Mesodermal cell (in vitro differentiated cells): ENCODE data around the gene GRID2.

Source experiments
- H3K27ac ChIP-seq: 2 replicates; pipeline ENCODE4 v1.7.0; 2013; ENCODE audit warnings: mild to moderate bottlenecking, low read depth, low read length, moderate library complexity; ENCODE audit not compliant: severe bottlenecking
- H3K36me3 ChIP-seq: 2 replicates; pipeline ENCODE4 v1.7.1; 2013; ENCODE audit warnings: mild to moderate bottlenecking, low read length, moderate library complexity; ENCODE audit not compliant: control insufficient read depth, insufficient read depth
- H3K4me1 ChIP-seq: one replicate; pipeline ENCODE4 v1.7.1; 2013; ENCODE audit warnings: mild to moderate bottlenecking, low read length; ENCODE audit not compliant: insufficient read depth, control insufficient read depth, poor library complexity, severe bottlenecking
- H3K4me3 ChIP-seq: 2 replicates; pipeline ENCODE4 v1.7.0; 2013; ENCODE audit warnings: low read length, control low read depth, mild to moderate bottlenecking; ENCODE audit not compliant: insufficient read depth, poor library complexity, severe bottlenecking; ENCODE audit errors: extremely low read depth
- H3K9me3 ChIP-seq: 2 replicates; pipeline ENCODE4 v1.7.1; 2013; ENCODE audit warnings: mild to moderate bottlenecking, low read length, moderate library complexity; ENCODE audit not compliant: control insufficient read depth
- WGBS, 2 experiments: methylation state at CpG; one replicate each; pipeline ENCODE4 v1.1.5; 2013; ENCODE audit warnings: missing lambda C conversion rate in 2 of 2; ENCODE audit not compliant: insufficient coverage in 2 of 2; 5-methylcytosine and 5-hydroxymethylcytosine counted together

GRID2 gene

DNA sequence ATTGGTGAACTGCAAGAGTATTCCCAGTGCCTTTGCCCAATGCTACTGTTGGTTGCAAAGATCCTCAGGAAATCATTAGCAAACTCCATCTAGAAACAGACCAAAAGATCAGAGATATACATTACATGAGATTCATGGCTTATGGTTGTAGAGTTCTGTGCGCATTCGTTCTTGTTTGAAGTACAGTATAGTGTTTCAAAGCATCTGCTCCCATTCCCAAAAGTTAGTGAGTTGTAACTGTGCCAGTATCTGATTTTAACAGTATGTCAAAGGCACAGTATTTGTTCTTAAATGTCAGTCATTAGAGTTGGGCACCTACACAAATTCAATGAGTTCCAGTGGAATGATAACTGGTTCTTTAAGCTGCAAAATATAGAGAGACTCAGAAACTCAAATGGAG, 1210.1 kb downstream of the GRID2 start:
- Histone ChIP-seq H3K4me1 (no peaks in the 10 kb centered on the region), H3K27ac (no peak overlapping the region), H3K9me3 (no peaks in the 10 kb centered on the region), H3K36me3 (no peaks in the 10 kb centered on the region), H3K4me3 (no peak overlapping the region)
- WGBS, 2 experiments, result no CpG with 5 or more reads among the region's 2 CpGs

DNA sequence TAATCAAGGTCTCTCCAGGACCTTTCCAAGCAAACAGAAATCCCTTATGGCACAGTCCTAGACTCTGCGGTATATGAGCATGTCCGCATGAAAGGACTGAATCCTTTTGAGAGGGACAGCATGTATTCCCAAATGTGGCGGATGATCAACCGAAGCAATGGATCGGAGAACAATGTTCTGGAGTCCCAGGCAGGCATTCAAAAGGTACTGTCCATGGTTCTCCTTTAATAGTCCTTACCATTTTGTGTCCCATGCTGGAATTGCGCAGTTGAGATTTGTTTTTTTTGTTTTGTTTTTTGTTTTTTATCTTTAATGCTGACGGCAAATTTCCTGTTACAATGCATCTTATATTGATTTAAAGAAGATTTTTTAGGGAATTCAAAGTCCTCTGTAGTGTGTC, 1211.4 kb downstream of the GRID2 start:
- no peaks in the 10 kb centered on the region for H3K36me3 ChIP-seq
- H3K4me3 ChIP-seq, result no peak overlapping the region
- H3K9me3 ChIP-seq, result no peaks in the 10 kb centered on the region
- no peak overlapping the region for H3K27ac ChIP-seq
- H3K4me1 ChIP-seq, result no peaks in the 10 kb centered on the region
- WGBS, 2 experiments, result 95 to 97% methylated on average over 5 of the region's 7 CpGs

GRCh38 chr4:93529692-93530372, 1226.1 kb downstream of the GRID2 start:
- H3K27ac ChIP-seq, result no peak overlapping the region
- H3K9me3 ChIP-seq, result no peaks in the 10 kb centered on the region
- H3K4me1 ChIP-seq, result no peaks in the 10 kb centered on the region
- WGBS, 2 experiments, result 76 to 94% methylated on average over 3 of the region's 3 CpGs
- no peaks in the 10 kb centered on the region for H3K36me3 ChIP-seq
- H3K4me3 ChIP-seq, result no peak overlapping the region

- no peak overlapping the region for H3K27ac ChIP-seq
- H3K36me3 ChIP-seq, result no peaks in the 10 kb centered on the region
- H3K4me1 ChIP-seq, result no peaks in the 10 kb centered on the region
- no peaks in the 10 kb centered on the region for H3K9me3 ChIP-seq
- no CpG with 5 or more reads among the region's 1 CpG for WGBS, 2 experiments
- H3K4me3 ChIP-seq, result no peak overlapping the region
Observed at GRCh38 chr4:93532234-93532633, 1228.5 kb downstream of the GRID2 start.

GRCh38 chr4:93540562-93540961, 1236.8 kb downstream of the GRID2 start:
- no peaks in the 10 kb centered on the region for H3K9me3 ChIP-seq
- H3K27ac ChIP-seq, result no peak overlapping the region
- no peaks in the 10 kb centered on the region for H3K36me3 ChIP-seq
- no peak overlapping the region for H3K4me3 ChIP-seq
- no peaks in the 10 kb centered on the region for H3K4me1 ChIP-seq

DNA sequence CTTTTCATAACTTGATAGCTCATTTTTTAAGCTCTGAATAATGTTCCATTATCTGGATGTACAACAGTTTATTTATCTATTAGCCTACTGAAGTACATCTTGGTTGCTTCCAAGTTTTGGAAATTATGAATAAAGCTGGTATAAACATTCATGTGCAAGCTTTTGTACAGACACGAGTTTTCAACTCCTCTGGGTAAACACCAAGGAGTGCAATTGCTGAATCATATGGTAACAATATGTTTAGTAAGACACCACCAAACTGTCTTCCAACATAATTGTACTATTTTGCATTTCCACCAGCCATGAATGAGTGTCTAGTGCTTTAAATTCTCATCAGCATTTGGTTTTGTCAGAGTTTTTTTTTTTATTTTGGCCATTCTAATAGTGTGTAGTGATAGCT, 1258.1 kb downstream of the GRID2 start:
- Histone ChIP-seq H3K36me3 (no peaks in the 10 kb centered on the region), H3K9me3 (no peaks in the 10 kb centered on the region), H3K27ac (no peak overlapping the region), H3K4me3 (no peak overlapping the region), H3K4me1 (no peaks in the 10 kb centered on the region)
- WGBS, 2 experiments, result no CpG with 5 or more reads among the region's 1 CpG

DNA sequence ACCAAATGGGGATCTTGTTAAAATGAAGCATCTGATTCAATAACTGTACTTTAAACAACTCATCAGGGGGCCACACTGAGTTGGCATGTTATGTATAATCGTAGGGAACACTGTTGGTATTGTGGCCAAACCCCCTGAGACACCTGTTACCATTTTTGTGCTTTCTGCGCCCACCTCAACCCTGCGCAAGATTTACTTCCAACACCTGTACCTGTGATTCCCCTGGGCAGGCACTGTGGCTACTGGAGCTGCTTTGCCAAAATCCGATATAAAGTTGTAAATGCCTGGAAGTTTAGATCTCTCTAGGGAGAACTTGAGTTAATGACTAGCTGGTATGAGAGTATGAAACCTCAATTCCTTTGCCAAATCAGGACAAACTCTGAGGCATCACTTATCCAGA, 1265.0 kb downstream of the GRID2 start:
- H3K9me3 ChIP-seq, result no peaks in the 10 kb centered on the region
- no peaks in the 10 kb centered on the region for H3K4me1 ChIP-seq
- H3K27ac ChIP-seq, result no peak overlapping the region
- H3K4me3 ChIP-seq, result no peak overlapping the region
- no peaks in the 10 kb centered on the region for H3K36me3 ChIP-seq
- 79 to 100% methylated on average over 2 to 4 of the region's 4 CpGs for WGBS, 2 experiments

DNA sequence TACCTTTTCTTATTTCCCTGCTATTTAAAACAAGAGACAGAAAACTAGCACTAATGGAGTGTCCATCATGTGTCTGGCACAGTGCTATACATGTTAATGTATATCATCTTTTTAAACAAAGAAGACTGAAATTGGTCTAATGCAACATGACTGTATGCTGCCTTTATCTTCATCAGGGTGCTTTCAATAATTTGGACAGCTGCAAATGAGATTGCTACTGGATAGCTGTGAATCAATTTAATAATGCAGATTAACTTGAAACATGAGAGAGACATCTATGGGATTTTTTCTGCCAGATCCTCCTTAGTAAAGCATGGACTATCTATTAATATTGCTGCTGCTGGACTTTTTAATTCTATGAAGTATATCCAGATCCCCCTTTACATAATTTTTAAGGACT, 1269.5 kb downstream of the GRID2 start:
- no peaks in the 10 kb centered on the region for H3K9me3 ChIP-seq
- no peaks in the 10 kb centered on the region for H3K36me3 ChIP-seq
- H3K27ac ChIP-seq, result no peak overlapping the region
- H3K4me1 ChIP-seq, result no peaks in the 10 kb centered on the region
- H3K4me3 ChIP-seq, result no peak overlapping the region

- Histone ChIP-seq H3K9me3 (no peaks in the 10 kb centered on the region), H3K36me3 (no peaks in the 10 kb centered on the region), H3K4me1 (no peaks in the 10 kb centered on the region), H3K27ac (no peak overlapping the region), H3K4me3 (no peak overlapping the region)
- WGBS, 2 experiments, result 80 to 100% methylated on average over 2 of the region's 4 CpGs
Observed at GRCh38 chr4:93578942-93579341, 1275.2 kb downstream of the GRID2 start.

DNA sequence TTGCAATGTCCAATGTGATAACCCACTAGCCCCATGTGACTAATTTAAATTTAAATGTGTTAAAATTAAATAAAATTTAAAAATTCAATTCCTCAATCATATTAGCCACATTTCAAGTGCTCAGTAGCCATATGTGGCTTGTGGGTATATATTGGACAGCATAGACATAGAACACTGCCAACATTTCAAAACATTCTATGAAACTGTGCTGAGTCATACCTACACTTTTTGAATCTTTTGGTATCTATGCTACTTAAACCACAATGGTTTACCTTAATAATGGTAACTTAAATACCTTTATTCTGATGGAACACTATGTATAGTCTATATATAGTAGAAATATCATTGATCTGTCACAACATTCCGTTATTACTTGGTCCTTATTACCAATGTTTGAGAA, 1301.4 kb downstream of the GRID2 start:
- no peak overlapping the region for H3K4me3 ChIP-seq
- H3K9me3 ChIP-seq, result peaks cover 8% of the 10 kb centered on the region
- no peaks in the 10 kb centered on the region for H3K4me1 ChIP-seq
- no peak overlapping the region for H3K27ac ChIP-seq
- WGBS, 2 experiments, result no CpG with 5 or more reads among the region's 1 CpG
- H3K36me3 ChIP-seq, result no peaks in the 10 kb centered on the region

DNA sequence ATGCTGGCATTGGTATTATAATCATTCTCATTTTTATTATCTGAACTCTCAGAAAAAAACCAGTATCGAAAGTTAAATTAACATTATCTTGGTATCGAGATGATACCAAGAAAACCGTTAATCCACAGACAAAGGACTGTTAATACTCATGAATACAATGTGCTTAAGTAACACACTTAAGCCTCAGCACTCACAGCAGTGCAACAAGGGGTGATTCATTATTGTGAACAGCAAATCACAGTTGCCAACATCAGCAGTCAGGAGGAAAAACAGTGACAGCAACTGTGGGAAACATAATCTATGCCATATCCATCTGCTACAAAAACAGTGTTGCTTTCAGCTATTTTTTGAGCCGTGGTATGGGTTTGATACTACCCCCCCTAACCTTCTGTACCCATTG, 1313.8 kb downstream of the GRID2 start:
- no peak overlapping the region for H3K27ac ChIP-seq
- no peaks in the 10 kb centered on the region for H3K4me1 ChIP-seq
- H3K9me3 ChIP-seq, result no peaks in the 10 kb centered on the region
- no peaks in the 10 kb centered on the region for H3K36me3 ChIP-seq
- no peak overlapping the region for H3K4me3 ChIP-seq
- WGBS, 2 experiments, result 90 to 100% methylated on average over 2 of the region's 4 CpGs
